Pulmonary artery endothelial cell (primary cell): ENCODE results near the gene RNU2-1. TPM values are rescaled to one million over a fixed set of nuclear protein-coding genes. Genes with fewer than 3 reads are reported as not detected.
"Not testable (repeated sequence)": the region's sequence is repeated elsewhere in the genome, so short reads cannot be mapped to it uniquely, and the experiment has no call there.

Experiments
- DNase-seq: peaks from one replicate; pipeline ENCODE4 v3.0.0-alpha.2; 2011; ENCODE audit warnings: low read depth, low spot score
- total RNA-seq: library from RNA; depleted of rRNA; stranded (reverse); fragments of >200 nt; gene quantifications from 2 replicates; pipeline ENCODE4 v1.2.3, GENCODE V29; 2014

RNU2-1 gene
- total RNA-seq = not detected in 2 replicates

DNA sequence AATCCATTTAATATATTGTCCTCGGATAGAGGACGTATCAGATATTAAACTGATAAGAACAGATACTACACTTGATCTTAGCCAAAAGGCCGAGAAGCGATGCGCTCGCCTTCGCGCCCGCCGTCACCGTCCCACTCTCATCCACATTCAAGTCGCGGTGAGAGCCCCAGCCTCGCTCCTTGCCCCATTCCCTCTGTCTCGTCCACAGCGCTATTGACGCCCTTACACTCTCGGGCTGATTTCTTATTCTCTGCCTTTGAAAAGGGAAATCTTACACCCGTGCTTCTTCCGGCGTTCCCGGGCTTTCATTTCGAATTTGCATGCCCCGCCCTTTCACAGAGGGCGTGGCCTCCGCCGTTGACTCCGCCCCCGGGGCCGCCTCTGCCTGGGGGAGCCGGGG is at the start of gene RNU2-1:
Gene RNU2-1, minus strand, starts transcription at position 101 of the 400 bp plus-strand sequence.
- DNase-seq = not testable (repeated sequence)

GRCh38 chr17:43272914-43273313 is 39.1 kb upstream of the RNU2-1 start:
- not testable (repeated sequence) for DNase-seq

GRCh38 chr17:43272483-43272882 is 38.7 kb upstream of the RNU2-1 start:
- not testable (repeated sequence) for DNase-seq

- DNase-seq = not testable (repeated sequence)
Observed at GRCh38 chr17:43270552-43271504, 37.1 kb upstream of the RNU2-1 start.

DNA sequence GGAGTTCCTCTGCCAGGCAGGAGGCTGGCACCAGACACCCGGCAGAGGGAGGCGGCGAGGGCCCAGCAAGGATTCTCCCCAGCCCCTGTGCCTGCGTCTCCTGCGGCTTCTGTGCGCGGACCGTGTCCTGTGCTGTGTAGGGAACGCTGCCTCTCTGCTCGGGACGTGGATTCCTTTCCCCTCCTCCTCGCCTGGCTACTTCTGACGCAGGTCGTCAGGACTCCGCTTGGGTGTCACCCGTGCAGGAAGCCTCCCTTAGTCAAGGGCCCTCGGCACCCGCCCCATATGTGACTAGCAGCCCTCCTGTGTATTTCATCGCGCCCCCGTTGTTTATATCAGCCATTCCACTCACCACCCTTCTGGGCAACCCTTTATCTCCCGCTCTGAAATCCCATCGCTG is 12.7 kb upstream of the RNU2-1 start:
- not testable (repeated sequence) for DNase-seq

DNA sequence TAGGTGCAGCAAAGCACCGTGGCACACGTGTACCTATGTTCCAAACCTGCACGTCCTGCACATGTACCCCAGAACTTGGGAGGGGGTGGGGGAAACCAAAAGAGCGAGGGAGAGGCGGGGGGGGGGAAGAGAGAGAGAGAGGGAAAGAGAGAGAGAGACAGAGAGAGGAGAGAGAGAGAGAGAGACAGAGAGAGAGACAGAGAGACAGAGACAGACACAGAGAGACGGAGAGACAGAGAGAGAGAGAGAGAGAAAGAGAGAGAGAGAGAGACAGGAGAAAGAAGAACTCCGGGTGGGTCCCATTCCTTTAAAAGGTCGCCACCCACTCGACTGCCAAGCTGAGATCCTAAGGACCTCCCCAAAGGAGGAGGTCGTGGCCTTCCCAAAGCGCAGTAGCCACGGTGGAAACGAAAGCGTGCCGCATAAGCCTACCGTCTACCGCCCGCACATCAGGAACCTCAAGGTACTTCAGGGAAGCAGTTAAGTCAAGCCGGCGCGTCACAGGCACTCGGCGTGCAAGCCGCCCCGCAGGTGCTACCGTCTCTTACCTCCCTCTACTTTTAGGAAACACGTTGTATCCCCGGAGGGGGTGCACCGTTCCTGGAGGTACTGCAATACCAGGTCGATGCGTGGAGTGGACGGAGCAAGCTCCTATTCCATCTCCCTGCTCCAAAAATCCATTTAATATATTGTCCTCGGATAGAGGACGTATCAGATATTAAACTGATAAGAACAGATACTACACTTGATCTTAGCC is 7.0 kb upstream of the RNU2-1 start:
- not testable (repeated sequence) for DNase-seq

DNA sequence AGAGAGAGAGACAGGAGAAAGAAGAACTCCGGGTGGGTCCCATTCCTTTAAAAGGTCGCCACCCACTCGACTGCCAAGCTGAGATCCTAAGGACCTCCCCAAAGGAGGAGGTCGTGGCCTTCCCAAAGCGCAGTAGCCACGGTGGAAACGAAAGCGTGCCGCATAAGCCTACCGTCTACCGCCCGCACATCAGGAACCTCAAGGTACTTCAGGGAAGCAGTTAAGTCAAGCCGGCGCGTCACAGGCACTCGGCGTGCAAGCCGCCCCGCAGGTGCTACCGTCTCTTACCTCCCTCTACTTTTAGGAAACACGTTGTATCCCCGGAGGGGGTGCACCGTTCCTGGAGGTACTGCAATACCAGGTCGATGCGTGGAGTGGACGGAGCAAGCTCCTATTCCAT is 5.8 kb upstream of the RNU2-1 start:
- DNase-seq = not testable (repeated sequence)

- not testable (repeated sequence) for DNase-seq
Observed at GRCh38 chr17:43233263-43233662, 514 bp downstream of the RNU2-1 start.

DNA sequence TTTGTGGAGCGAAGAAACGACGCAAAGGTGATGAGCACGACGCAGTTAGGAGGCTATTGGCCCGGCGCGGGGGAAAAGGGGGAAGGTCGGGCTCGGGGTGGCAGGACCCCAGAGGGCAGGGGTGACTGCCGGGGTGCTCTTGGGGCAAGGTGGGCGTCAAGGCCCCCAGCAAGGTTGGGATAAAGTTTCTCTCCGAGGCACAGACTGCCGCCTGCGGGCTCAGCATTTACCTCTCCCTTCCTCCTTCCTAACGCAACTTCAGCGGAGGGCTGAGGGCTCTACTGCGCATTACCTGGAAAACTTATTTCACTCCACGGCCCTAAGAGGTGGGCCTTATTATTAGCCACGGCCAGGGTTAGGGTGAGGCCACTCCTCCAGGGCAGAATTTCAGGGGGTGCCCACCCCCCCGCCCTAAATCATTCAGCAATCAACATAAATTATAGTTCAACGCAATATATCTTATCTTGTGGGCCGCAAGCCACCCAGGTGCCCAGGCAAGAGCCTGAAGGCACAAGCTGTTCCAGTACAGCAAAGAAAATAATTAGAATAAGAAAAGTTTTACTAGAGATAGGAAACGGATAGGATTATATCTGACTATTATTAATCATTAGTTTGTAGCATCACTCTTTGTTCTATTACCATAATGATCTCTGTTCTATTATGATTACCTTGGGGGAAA is 1.6 kb downstream of the RNU2-1 start:
- DNase-seq = not testable (repeated sequence)

- DNase-seq = not testable (repeated sequence)
Observed at GRCh38 chr17:43231205-43232020, 2.4 kb downstream of the RNU2-1 start.

DNA sequence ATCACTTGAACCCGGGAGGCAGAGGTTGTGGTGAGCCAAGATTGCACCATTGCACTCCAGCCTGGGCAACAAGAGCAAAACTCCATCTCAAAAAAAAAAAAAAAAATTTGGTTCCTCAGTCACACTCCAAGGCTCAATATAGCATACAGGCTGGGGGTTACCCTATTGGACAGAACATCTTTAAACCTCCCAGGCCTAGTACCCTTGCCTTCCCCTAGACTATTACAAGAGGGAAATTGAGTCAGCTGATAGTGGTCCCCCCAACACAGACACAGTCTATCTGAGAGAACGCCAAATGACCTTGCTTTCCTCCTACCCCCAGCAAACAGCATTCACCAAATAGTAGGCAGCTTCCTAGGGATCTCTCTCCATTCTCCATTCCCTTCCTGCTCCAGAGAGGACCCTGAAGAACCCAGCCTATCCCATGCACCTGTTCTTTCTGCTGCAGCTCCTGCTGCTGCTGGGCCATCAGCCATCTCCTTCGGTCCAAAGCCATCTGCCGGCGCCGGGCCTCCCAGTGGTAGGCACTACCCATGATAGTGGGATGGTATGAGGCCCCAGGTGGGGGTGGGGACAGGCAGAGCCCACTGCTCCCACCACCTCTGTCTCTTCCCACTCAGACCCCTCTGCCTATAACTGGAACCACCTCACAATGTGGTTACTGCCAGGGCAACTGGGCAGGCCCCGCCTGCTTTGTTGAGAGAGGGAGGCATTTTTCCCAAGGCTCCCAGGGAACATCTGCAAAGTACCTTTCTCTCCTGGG is 5.6 kb downstream of the RNU2-1 start, which contains the start of gene CCDC200:
Gene CCDC200, minus strand, starts transcription at position 604 of the 763 bp plus-strand sequence. Its CDS starts 69 bp downstream, at position 535.
- DNase-seq = not testable (repeated sequence)

- DNase-seq = no peak
Observed at GRCh38 chr17:43226393-43226792, 7.4 kb downstream of the RNU2-1 start.

GRCh38 chr17:43224146-43224705 is 9.6 kb downstream of the RNU2-1 start:
- no peak for DNase-seq

- no peak for DNase-seq
Observed at GRCh38 chr17:43220511-43221125, 13.2 kb downstream of the RNU2-1 start.

DNA sequence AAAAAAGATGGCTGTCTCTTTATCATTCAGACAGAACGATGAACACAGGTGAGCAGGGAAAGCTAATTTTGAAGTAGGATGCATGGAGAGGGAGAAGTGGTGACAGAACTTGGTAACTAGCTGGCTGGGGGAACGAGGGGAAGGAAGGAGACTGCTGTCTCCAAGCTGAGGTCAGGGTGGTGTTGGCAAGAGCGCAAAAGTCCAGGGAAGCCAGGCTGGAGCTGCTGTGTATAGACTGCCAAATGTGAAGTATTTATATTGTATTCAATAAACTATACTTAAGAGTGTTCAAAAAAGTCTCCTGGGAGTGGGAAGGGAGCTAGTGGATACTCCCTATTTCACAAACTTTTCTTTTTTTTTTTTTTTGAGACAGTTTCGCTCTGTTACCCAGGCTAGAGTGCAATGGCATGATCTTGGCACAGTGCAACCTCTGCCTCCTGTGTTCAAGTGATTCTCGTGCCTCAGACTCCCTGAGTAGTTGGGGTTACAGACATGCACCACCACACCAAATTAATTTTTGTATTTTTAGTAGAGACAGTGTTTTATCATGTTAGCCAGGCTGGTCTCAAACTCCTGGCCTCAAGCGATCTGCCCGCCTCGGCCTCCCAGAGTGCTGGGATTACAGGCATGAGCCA is 13.9 kb downstream of the RNU2-1 start:
- no peak for DNase-seq

GRCh38 chr17:43219001-43219400 is 14.8 kb downstream of the RNU2-1 start:
- DNase-seq = no peak

DNA sequence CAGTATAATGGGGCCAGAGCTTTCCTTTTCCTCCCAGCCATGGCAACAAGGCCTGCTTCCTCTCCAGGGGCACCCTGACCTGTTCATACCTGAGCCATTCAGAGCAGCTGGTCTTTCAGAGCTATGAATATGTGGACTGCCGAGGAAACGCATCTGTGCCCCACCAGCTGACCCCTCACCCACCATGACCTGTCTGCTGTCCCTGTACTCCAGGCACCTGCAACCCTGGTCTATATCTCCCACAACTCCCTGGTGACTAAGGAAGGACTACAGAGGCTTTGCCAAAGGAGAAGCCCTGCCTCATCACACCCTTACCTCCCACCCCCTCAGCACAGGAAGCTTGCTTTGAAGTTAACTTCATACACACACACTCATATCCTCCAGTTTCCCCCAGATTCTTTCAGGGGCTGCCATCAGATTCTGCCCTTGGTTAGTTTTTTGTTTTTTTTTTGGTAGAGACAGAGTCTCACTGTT is 16.1 kb downstream of the RNU2-1 start:
- DNase-seq = no peak
